Chondrocyte (in vitro differentiated cells): ENCODE measurements around the gene PGC. TPM values are rescaled to one million over a fixed set of nuclear protein-coding genes. Genes with fewer than 3 reads are reported as not detected.
A peak's percentile ranks its signal among the peaks of the same experiment; 100 is the strongest.

Experiments
- DNase-seq: peaks from one replicate; pipeline ENCODE4 v3.0.0; 2021; ENCODE audit warnings: mixed read lengths, low spot score
- H3K27ac Mint-ChIP-seq: one replicate; pipeline ENCODE4 v1.8.0; 2021; ENCODE audit warnings: mild to moderate bottlenecking, moderate library complexity, mixed read lengths; ENCODE audit not compliant: unreplicated experiment
- H3K27me3 Mint-ChIP-seq: 2 replicates; pipeline ENCODE4 v1.8.0; 2021; ENCODE audit warnings: low read depth, mixed read lengths
- H3K36me3 Mint-ChIP-seq: 2 replicates; pipeline ENCODE4 v1.8.0; 2021; ENCODE audit warnings: low read depth, mixed read lengths
- H3K4me1 Mint-ChIP-seq: 2 replicates; pipeline ENCODE4 v1.8.0; 2021; ENCODE audit warnings: low read depth, mild to moderate bottlenecking, mixed read lengths
- H3K4me3 Mint-ChIP-seq: one replicate; pipeline ENCODE4 v1.8.0; 2021; ENCODE audit warnings: mild to moderate bottlenecking, moderate library complexity, mixed read lengths; ENCODE audit not compliant: unreplicated experiment
- H3K9me3 Mint-ChIP-seq: 2 replicates; pipeline ENCODE4 v1.8.0; 2021; ENCODE audit warnings: low read depth, mixed read lengths
- total RNA-seq: library from RNA; stranded (reverse); gene quantifications from 3 replicates; pipeline ENCODE4 v1.2.1, GENCODE V29; 2021
- TF ChIP-seq, protein P1 (sequence below): fragments of 200-600 bp; sonication (generic); IDR thresholded peaks from 2 replicates; pipeline ENCODE4 v1.5.0; 2021; ENCODE audit warnings: antibody characterized with exemption, mild to moderate bottlenecking, moderate library complexity

Gene PGC
- total RNA-seq, 1 donor from 2014 or later, result not detected

DNA sequence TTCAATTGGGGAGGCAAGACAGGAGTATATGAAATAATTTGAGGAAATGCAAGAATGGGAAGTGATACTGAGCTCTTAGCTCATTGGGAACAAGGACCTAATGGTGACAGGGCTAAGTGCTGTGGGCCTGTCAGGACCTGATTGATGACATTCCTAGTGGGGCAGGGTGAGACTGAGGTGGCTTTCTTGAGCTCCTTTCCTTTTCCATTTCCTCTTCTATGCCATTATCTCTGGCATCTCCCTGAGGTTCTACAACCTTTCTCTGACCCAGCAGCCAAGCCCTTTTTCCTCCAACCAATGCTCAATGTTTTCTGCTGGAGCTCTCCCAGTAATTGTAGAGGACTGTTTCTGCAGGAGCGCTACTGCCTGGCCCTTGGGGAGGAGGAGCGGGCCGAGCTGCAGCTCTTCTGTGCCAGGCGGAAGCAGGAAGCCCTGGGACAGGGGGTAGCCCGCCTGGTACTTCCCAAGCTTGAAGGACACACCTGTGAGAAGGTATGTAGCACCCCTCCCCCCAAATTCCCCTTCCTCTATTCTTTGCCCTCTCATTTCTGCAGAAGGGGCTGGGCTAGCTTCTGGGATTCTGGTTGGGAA lies 37.5 kb upstream of the PGC start:
- H3K27ac Mint-ChIP-seq, result no peak overlapping the region
- no peak overlapping the region for H3K4me3 Mint-ChIP-seq
- TF ChIP-seq, protein P1, sequence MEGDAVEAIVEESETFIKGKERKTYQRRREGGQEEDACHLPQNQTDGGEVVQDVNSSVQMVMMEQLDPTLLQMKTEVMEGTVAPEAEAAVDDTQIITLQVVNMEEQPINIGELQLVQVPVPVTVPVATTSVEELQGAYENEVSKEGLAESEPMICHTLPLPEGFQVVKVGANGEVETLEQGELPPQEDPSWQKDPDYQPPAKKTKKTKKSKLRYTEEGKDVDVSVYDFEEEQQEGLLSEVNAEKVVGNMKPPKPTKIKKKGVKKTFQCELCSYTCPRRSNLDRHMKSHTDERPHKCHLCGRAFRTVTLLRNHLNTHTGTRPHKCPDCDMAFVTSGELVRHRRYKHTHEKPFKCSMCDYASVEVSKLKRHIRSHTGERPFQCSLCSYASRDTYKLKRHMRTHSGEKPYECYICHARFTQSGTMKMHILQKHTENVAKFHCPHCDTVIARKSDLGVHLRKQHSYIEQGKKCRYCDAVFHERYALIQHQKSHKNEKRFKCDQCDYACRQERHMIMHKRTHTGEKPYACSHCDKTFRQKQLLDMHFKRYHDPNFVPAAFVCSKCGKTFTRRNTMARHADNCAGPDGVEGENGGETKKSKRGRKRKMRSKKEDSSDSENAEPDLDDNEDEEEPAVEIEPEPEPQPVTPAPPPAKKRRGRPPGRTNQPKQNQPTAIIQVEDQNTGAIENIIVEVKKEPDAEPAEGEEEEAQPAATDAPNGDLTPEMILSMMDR, result no peak
- peak; percentile 48 for DNase-seq
- H3K36me3 Mint-ChIP-seq, result peaks cover 3% of the 10 kb centered on the region
- H3K4me1 Mint-ChIP-seq, result peaks cover 26% of the 10 kb centered on the region
- no peaks in the 10 kb centered on the region for H3K27me3 Mint-ChIP-seq
- no peaks in the 10 kb centered on the region for H3K9me3 Mint-ChIP-seq

DNA sequence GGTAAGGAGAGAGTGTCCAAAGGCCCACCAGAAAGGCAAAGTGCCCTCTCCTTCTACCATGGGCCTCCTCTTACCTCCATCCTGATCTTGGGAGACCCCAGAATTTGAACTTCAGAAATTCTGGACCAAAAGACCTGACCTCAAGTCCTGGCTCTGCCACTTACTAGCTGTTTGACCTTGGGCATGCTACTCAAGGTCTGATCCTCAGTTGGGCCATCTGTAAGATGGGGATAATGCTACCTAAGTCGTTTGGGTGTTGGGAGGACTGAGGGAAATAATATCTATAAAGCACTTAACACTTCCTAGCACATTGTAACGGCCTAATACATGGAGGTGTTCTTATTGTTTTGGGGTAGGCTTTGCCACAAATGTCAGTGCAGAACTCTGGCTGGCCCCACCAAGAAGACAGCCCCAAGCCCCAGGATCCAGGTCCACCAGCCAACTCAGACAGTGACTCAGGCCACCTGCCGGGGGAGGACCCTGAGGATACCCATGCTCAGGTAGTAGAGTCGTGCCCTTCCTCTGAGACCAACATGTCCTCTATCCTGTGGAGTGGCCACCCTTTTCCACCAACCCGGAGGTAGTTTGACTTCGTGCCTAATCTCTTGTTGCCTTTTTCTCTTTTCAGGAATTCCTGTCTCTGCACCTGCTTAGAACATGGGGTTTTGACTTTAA lies 36.0 kb upstream of the PGC start:
- Mint-ChIP-seq H3K27me3 (no peaks in the 10 kb centered on the region), H3K4me1 (peaks cover 26% of the 10 kb centered on the region), H3K36me3 (peaks cover 3% of the 10 kb centered on the region), H3K4me3 (no peak overlapping the region), H3K9me3 (no peaks in the 10 kb centered on the region), H3K27ac (no peak overlapping the region)
- TF ChIP-seq, protein P1, result no peak
- peak; percentile 59 for DNase-seq

DNA sequence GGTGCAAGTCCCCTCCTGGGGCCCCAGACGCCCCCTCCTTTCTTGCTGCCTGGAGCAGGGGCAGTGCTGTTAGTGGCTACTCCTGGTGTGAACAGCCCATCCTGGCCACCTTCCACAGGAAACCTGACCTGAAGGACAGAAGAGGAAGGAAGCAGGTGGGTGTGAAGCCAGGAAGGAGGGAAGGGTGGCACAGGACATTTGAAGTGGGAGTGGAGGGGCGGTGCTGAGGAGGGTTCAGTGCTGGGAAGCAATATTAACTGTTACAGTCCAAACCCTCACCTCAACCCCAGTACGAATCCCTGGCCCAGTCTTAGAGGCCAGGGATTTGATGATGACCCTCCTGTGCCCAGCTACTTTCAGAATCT lies 34.2 kb upstream of the PGC start:
- H3K27ac Mint-ChIP-seq, result peak overlapping the region; percentile 38
- peak overlapping the region; percentile 90 for H3K4me3 Mint-ChIP-seq
- TF ChIP-seq, protein P1, result no peak
- DNase-seq, result peak; percentile 38
- H3K36me3 Mint-ChIP-seq, result peaks cover 3% of the 10 kb centered on the region
- H3K27me3 Mint-ChIP-seq, result no peaks in the 10 kb centered on the region
- no peaks in the 10 kb centered on the region for H3K9me3 Mint-ChIP-seq
- peaks cover 23% of the 10 kb centered on the region for H3K4me1 Mint-ChIP-seq

DNA sequence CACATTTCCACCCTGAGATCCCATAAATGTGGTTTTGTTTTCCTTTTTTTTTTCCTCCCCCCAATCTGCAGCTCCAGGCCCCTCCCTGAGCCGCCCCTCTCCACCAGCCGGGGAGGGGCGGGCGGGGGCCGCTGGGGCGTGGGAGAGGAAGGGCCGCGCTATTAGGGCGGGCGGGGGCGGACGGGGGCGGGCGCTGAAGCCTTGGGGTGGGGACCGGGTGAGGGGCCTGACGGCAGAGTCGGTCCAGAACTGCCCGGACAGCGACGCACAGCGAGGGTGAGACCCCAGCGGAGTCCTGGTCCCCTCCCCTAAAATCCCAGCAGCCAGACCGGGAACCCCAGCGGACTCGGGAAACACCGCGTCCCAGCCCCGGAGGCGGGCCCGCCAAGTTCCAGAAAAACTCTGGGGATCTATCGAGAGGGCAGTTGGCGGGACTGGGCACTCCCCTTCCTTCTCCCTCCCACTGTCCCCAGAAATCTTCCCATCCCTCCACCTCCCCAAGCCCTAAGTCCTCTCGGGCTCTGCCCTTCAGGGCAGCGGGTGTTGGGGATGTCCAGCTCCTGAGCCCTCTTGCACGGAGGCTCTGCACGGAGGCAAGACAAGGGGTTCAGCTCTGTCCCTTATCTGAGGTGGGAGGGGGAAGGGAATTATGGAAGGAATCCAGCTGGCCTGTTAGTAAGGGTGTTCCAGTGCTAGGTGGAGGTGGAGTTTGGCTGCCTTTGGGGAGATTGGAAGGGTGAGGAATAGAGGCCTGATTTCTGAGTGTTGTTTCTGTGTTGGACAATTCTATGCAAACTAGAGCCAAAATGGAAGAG lies 33.6 kb upstream of the PGC start, which contains the start of gene PRICKLE4:
TSS of gene PRICKLE4 (plus strand) at position 232 of the 815 bp plus-strand sequence. CDS start 2,692 bp downstream, outside the sequence.
- Mint-ChIP-seq H3K36me3 (peaks cover 3% of the 10 kb centered on the region), H3K27me3 (no peaks in the 10 kb centered on the region), H3K4me1 (peaks cover 19% of the 10 kb centered on the region), H3K9me3 (no peaks in the 10 kb centered on the region), H3K27ac (peak within 1 kb of the TSS; percentile 85), H3K4me3 (peak within 1 kb of the TSS; percentile 90)
- DNase-seq, result peak; percentile 68
- TF ChIP-seq, protein P1, result no peak

DNA sequence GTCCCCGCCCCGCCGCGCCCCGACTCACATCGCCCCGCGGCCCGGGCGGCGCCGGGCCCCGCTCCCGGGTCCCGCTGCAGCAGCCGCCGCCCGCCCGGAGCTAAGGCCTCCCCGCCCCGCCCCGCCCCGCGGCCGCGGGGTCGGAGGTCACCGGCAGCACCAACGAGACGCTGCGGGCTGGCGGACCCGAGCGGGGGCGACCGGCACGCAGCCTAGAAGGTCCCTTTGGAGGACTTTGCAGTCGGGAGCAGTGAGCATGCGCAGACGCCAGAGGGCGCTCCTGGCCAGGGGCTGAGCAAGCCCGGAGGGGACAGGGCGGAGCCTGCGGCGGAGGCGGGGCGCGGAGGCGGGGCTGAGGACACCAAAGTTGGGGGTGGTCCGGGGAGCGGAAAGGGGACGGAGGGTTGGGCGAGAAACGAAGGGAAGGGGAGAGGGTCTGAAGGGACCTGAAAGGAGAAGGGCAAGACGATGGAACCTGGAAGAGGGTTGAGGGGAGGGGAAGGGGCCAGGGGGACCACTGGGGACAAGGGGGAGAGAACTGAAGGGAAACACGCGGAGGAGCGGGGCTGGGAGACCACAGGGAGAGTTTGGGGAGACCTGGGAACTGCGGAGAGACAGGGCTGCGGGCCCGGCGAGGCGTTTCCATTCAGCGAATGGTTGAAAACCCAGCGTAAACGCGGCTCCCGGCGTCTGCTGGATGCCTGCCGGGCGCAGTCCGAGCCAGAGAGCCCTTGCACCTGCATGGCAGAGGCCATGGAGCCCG lies 32.8 kb upstream of the PGC start, which contains the start of gene FRS3:
TSS of gene FRS3 (minus strand) at position 113 of the 763 bp plus-strand sequence. CDS start 2,913 bp downstream, outside the sequence.
- H3K9me3 Mint-ChIP-seq, result no peaks in the 10 kb centered on the region
- TF ChIP-seq, protein P1, result peak; percentile 89
- no peaks in the 10 kb centered on the region for H3K27me3 Mint-ChIP-seq
- DNase-seq, result peak; percentile 99
- peak within 1 kb of the TSS; percentile 85 for H3K27ac Mint-ChIP-seq
- peaks cover 18% of the 10 kb centered on the region for H3K4me1 Mint-ChIP-seq
- H3K36me3 Mint-ChIP-seq, result peaks cover 3% of the 10 kb centered on the region
- H3K4me3 Mint-ChIP-seq, result peak within 1 kb of the TSS; percentile 90
